GM18868 (cell line): Measurements from ENCODE around the gene SNAPC5.
"Not testable (repeated sequence)": the region's sequence is repeated elsewhere in the genome, so short reads cannot be mapped to it uniquely, and the experiment has no call there.

ENCODE experiments used
- ATAC-seq: cut with Tn5 transposase; IDR thresholded peaks from one replicate; pipeline ENCODE4 v1.9.1; 2021; ENCODE audit warnings: mild to moderate bottlenecking, moderate library complexity; ENCODE audit not compliant: unreplicated experiment

Gene SNAPC5

DNA sequence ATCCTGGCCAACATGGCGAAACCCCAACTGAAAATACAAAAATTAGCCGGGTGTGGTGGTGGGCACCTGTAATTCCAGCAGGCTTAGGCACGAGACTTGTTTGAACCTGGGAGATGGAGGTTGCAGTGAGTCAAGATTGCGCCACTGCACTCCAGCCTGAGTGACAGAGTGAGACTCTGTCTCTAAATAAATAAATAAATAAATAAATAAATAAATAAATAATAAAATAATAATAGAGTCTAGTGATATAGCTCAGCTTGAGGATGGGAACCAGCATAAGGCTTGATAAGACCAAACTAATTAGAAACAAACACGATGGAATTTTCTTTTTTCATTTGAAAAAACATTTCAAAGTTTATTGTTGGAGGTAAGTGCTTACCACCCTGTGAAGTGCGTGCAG lies 36.3 kb downstream of the SNAPC5 start:
- not testable (repeated sequence) for ATAC-seq

DNA sequence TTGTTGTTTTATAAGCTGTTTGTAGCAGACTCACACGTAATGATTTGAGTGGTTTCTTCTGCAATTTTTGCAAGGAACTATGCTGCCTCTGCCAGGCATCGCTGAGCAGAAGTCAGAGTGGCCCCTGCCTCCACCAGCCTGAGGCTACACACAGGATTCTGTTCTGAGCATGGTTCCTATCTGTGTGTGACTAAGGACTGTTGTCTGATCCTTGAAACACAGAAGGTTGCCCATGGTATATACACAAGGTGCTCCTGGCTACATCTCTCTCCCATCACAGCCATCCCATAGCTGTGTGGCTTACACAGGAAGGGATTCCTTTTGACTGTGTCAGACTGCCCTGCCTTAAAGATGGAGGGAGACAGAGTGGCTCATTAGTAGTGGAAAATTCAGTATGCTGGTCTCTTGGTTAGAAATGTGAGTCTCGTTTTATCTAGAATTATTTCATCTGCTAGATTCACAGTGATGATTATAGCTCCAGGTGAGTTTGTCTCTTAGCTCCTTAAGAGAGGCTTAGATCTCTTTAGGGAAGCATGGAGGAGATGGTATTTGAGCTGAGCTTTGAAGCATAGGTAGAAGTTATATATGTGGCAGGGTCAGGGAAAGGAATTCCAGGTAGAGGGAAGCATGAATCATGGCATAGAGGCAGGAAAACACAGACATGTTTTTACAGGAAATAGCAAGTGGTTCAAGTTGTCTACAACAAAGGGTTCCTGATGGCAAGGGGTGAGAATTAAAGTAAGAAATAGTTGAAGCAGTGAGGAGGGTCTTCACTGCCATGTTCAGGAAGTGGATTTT lies 37.5 kb downstream of the SNAPC5 start:
- ATAC-seq, result no peak

DNA sequence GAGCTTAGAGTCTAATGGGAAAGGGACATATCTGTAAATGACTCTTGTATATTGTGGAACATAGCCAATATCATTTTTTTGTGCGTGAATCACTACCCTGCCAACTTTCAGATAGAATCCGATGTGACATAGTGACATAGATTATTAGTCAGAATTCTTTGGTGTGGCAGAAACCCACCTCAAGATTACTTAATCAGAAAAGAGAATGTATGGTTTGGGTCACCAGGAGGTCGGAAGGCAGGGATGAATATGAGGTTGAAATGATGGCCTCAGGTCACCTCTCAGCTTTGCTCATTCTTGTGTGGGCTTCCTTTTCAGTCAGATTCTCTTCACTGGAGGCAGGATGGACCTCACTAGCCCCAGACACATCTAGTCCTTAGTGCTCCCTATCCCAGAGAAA lies 41.4 kb downstream of the SNAPC5 start:
- no peak for ATAC-seq

DNA sequence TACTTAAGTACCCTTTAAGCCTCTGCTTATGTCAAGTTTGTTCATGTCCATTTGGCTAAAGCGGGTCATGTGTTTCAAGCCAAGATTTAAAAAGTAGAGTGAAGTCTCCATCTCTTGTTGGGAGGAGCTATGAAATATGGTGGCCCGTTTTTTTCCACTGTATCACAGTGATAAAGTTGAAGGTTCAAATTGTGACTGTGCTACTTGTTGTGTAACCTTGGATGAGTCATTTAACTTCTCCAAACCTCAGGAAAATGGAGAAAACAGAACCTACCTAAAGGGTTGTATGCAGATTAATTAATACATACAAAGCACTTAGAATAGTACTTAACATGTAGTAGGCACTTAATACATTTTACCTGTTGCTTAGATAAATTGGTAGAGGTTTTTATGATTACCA lies 43.4 kb downstream of the SNAPC5 start:
- ATAC-seq, result no peak

DNA sequence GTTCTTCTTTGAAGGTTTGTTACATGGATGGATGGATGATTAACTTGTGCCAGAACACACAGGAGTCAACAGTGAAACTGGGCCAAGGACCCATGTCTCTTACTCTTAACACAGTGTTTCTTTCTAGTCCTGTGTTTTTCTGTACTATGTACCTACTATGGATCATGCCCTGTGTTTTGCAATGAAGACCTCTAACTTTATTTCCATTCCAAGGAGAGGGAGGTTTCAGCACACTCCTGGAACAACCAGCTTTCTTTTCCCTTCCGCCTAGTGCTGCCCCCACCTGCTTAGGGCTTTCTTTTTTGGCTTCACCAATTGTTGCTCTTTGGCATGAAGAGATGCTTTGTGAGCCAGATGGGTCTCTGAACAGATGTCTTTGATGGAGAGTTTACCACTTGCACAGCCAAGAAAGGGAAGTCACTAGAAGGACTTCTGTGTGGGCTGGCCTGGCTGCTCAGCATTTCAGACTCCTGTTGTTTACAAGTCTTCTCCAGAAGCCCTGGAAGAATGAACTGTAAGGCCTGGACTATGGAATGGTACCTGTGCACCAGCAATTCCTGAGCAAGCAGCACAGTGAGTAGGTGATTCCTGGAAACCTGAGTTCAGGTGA lies 44.5 kb downstream of the SNAPC5 start:
- no peak for ATAC-seq

DNA sequence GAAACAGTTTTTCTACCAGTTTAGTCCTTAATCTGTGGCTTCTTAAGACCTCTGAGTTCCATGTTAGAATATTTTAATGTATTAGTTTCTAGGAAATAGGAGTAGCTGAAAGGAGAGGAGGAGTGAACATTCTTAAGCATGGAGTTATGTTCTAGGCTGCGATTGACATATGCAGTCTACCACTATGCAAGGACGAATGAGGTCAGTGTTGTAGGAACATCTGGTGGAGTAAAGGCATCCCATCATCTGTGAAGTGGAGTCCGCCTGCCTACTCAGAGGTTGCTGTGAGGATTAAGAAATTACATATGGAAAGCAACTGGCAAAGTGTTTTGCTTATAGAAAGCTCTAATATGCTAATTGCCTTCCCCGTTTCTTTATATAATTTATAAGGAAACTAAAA lies 45.1 kb downstream of the SNAPC5 start:
- no peak for ATAC-seq
